HG03342 (cell line): Measurements from ENCODE around the gene AFAP1.

Experiments used
- ATAC-seq: cut with Tn5 transposase; IDR thresholded peaks from one replicate; pipeline ENCODE4 v1.9.1; 2021; ENCODE audit warnings: mild to moderate bottlenecking, moderate library complexity; ENCODE audit not compliant: unreplicated experiment

Gene AFAP1

GRCh38 chr4:7968262-7968896, 28.7 kb upstream of the AFAP1 start:
- no peak for ATAC-seq

DNA sequence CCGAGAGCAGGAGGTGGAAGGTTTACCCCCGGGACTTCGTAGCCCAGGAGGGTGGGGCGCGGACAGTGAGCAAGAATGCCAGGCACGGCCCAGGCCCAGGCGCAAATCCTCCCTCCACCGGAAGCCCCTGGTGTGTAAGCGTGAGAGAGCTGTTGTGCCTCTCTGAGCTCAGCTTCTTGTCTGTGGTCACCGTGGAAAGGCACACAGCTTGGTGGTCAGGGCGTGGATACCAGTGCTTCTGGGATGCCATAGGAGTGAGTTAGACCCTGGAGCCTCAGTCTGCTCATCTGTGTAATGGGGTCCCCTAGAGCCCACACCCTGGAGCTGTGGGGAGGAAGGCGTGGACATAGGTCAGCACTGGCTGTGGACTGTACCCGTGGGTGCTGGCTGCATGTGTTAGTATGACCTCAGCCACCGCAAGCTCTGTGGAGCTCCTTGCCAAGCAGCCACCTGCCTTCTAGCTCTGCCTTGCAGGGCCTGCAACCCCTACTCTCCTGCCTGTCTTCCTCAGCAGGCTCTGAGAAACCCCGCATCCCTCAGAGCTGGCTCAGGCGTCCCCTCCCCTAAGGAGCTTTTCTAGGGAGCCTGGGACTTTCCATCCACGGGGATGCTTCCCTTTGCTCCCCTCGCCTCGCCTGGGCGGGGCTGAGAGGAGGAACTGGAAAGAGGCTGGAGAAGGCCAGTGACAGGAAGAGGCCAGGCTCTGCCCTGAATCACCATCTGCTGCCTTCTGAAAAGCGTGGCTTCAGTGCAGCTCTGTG, 28.0 kb upstream of the AFAP1 start:
- no peak for ATAC-seq

GRCh38 chr4:7967063-7967440, 27.4 kb upstream of the AFAP1 start:
- no peak for ATAC-seq

DNA sequence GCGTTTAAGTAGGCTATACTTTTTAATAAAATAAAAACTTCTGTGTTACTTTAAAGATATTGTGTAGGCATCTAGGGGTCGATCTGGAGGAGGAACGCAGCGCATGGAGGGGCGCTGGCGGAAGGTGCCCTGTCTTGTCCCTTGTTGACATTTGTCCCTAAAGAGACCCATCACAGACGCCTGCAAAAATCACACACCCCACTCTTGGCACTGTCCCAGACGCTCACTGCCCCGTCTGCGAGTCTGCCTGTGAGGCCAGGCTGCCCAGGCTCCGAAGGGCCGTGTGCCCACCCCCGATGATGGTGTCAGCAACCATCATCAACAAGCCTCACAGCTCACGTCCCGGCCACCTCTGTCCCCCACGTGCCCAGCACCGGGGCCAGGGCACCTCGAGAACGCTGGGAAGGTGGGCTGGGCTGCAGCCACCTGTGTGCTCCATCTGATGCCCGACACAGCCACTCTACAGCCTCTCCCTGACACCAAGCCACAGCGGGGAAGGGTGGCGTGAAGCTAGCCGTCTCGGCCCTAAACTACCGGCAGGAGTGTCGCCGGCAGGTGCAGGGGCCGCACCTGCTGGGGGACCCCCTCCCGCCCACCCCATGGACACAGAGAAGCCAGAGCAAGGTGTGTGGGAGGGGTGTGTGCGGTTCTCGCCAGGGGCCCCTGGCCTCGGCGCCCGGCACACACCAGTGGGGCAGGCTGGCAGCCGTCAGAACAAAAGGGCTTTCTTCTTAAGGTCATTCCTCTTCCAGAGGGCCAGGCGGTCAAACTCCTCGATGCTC, 26.8 kb upstream of the AFAP1 start:
- ATAC-seq: no peak

DNA sequence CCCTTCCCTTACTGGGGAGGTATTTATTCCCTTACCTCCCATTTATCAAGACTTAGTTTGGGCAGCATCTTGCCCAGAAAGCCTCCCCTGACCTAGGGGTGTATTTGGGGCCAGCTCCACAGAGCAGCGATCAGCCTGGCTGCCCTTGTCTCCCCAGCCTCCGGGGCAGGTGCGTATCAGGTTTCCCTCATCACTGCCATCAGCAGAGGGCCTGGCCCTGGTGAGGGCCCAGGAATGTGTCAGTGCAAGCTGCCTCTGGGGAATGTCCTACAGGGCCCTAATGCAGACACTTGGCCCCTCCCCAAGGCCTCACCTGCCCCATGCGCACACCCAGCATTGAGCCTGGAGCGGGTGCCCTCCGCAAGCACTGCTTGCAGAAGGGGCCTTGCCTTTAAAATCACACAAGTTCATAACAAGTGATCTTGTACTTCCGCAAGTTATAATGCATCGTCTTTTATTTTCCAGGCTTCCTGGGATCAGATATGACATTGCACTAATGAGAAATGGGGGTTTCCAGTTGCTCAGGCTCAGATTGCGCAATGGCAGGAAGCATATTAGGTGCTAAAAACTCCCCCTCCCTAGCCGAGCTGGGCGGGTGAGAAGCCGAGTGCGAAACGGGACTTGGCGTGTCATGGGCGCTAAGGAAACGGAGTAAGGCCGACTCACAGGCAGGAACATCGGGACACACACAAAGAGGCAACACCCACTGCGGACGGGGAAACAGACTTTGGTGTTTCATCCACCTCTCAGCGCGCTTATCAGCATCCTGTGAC, 25.4 kb upstream of the AFAP1 start:
- ATAC-seq: no peak

GRCh38 chr4:7964459-7964858, 24.8 kb upstream of the AFAP1 start:
- ATAC-seq: no peak

DNA sequence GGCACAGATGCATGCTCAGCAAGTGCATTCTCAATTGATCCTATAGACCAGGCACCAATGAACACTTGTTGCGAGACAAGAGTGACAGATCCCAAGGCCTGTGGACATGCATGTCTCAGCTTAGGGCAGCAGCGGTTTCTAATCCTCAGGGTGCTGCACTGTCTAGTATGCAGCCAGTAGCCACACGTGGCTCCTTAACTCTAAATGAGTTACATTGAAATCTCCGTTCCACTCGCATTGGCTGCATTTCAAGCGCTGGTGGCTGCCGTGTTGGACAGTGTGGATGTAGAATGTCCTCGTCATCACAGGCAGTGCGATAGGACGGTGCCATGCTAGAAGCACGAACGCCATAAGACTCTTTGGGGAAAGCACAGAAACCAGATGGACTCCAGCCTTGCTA, 24.0 kb upstream of the AFAP1 start:
- ATAC-seq: no peak

DNA sequence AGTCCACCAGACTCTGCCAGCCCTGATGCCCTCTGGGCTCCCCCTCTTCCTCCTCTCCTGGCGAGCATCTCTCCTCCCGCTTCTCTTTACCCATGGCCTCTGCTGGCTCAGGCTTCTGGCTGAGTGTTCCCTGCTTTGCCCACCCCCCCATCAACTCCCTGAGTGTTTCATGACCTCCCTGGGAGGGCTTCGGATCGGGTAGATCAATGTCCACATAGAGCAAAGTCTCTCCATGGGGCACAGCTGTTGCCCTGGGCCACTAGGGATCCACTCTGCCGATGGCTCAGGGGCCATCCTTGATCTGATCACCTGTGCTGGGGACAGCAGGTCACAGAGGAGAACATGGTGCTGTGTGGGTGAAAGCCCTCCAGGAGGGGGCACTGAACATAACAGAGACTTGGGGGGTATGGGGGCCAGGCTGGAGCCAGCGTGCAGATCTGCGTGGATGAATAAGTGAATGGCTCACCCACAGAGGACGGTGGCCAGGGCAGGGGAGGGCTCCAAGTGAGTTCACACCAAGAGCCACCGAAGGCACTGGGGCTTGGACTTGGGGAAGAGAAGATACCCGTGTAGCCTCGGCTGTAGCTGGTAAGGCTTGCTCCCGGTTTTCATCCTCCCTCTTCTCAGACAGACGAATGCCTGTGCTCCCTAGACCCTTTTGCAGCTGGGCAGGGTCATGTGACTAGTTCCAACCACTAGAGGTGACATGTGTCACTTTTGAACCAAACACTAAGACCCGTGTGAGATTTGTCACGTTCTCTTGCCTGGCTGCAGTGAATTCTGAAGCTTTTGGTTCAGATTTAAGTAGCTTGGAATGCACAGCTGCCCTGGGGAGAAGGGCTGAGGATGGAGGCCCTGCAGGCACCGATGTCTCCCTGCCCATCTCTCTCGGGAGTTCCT, 23.2 kb upstream of the AFAP1 start:
- no peak for ATAC-seq

DNA sequence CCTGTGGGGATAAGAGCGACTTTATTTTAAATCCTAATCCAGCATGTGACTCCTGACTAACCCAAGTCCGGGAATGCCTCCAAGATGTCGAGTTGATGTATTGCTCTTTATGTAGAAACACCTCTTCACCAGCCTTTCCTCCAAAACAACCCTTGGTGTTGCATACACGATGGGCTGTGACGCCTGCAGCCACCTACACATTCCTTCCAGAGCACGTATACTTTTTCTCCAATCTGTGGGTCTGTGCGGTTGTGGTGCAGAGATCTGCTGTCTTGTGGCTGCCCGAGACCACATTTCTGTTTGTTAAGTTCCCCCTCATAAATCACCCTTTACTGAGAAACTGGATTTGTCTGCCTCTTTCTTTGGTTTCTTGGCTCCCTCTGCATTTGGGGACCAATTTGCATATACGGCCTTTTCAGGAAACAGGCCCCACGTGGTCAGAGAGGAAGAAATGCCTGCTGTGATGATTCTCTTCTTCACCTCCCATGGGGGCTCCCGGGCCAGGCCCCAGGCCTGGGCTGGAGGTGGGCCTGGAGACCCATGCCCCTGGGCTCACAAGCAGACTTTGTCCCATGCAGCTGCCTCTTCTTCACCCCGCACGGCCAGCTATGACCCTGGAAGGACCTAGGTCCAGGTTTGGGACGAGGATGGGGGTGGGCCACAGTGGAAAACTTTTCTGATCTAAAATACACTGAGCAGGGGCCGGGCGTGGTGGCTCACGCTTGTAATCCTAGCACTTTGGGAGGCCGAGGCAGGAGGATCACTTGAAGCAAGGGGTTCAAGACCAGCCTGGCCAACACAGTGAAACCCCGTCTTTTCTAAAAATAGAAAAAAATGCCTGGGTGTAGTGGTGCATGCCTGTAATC, 21.4 kb upstream of the AFAP1 start:
- ATAC-seq: peak; percentile 58

DNA sequence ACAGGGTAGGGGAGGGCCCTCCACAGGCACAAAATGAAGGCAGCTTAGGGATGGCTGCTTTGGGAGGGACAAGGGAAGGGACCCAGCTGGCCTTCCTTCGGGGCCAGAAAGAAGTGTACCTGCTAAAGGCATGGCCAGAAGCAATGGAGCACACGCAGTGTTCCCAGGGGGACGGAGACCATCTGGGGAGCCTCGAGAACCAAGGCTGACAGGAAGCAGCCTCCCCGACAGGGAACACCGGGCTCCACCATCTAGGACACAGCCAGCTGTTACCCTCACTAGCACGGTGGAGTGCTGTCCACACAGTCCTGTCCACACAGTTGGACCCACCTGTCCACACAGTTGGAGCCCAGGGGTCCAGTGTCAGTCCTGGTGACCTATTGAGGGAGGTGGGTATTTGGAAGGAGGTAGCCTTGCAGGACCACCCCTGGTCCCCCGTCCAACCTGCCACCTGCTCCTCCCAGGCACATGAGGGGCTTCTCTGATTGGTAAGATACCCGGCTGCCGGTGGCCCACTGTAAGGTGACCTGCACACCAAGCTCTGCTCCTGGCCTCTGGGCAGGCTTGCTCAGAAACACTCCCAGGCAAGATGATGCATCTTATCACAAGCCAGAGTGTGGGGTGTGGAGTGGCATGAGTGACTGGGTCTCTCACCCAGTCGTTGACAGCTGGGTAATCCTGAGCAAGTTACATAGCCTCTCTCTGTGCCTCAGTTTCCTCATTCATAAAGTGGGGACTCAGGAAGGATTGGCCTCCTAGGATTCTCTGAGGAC, 20.5 kb upstream of the AFAP1 start:
- ATAC-seq: no peak

DNA sequence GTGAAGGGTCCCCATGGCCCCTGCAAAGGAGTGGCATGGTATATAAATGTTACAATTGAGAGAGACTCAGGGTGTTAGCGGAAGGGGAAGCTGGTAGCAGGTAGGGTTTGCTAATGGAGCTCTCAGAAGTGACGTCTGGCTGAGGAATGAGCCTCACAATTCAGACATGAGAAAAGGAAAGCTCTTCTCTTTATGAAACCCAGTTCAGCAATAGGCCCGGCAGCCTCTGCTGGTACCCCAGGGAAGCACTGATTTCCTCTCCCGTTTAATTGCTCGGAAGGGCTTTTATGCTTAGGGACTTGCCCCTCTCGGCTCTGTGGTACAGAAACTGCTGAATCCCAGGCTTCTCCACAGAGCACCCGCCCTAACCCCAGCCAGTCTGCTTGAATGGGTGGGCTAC, 19.4 kb upstream of the AFAP1 start:
- ATAC-seq: no peak

GRCh38 chr4:7956934-7957656, 17.4 kb upstream of the AFAP1 start:
- no peak for ATAC-seq

GRCh38 chr4:7956270-7956808, 16.7 kb upstream of the AFAP1 start:
- no peak for ATAC-seq

DNA sequence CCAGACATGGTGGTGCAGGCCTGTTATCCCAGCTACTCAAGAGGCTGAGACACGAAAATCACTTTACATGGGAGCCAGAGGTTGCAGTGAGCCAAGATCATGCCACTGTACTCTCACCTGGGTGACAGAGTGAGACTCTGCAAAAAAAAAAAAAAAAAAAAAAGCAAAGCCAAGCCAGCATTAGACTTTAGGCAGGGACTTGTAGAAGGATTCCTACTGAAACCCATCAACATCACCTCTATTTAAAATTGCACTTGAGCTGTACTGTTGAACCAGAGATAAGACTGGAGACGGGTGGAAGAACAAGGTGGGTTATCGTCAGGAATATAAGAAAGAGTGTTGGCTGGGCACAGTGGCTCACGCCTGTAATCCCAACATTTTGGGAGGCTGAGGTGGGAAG, 15.7 kb upstream of the AFAP1 start:
- no peak for ATAC-seq

- no peak for ATAC-seq
Measured at GRCh38 chr4:7952615-7953014, 13.0 kb upstream of the AFAP1 start.

GRCh38 chr4:7950301-7951092, 10.8 kb upstream of the AFAP1 start:
- ATAC-seq: no peak

DNA sequence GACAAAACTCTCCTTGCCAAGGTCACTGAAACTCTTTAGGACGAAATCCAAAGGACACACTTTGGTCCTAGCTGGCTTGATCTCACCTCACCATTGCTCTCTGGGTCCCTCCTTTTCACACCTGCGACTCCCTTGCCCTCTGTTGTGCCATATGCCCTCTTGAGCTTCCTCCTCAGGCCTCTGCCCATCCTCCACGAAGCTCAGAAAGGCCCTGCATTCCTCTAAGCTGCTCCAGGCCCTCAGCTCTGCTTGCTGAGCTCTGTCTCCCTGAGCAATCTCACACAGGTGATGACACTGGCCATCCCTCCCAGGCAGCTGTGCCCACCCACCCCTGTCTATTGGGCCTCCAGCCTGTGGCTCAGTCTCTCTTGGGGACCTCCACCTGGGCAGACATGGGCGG, 10.1 kb upstream of the AFAP1 start:
- ATAC-seq: no peak
